HG03378 (cell line): ENCODE measurements around the gene VPS8.
"Not testable (repeated sequence)": the region's sequence is repeated elsewhere in the genome, so short reads cannot be mapped to it uniquely, and the experiment has no call there.

Experiments
- ATAC-seq: cut with Tn5 transposase; IDR thresholded peaks from one replicate; pipeline ENCODE4 v1.9.1; 2021; ENCODE audit warnings: mild to moderate bottlenecking, moderate library complexity; ENCODE audit not compliant: unreplicated experiment

The VPS8 gene

DNA sequence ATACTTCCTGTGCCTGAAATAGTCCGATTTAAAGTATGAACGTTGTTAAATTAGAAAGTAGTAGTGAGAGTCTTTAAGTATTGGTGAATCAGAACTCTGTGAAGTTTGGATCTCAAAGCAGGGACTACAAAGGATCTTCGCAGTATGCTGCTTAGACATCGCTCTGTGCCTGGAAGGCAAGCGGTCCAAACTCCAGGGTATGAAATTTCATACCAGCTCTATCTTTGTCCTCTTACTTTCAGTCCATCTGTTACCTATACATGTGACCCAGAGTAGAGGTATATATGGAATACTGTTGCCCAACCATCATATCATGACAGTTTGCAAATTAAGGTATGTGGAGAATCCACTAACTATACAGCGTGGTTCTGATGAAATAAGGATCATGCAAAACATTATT is 34.5 kb downstream of the VPS8 start:
- ATAC-seq: no peak

DNA sequence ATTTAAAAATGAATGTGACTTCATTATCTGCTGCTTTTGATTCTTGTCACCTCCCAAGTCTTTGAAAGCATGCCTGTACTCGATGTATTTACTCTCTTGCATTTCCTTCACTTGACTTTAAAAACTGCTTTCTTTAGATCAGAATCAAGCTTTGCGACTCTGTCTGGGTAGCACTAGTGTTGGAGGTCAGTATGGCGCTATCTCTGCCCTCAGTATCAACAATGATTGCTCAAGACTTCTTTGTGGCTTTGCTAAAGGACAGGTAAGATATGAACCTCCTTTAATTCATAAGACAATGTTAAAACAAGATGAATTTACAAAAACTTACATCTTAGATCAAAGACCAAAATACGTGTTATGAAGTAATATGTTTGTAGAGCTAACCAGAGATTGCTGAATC is 37.0 kb downstream of the VPS8 start:
- ATAC-seq: no peak

DNA sequence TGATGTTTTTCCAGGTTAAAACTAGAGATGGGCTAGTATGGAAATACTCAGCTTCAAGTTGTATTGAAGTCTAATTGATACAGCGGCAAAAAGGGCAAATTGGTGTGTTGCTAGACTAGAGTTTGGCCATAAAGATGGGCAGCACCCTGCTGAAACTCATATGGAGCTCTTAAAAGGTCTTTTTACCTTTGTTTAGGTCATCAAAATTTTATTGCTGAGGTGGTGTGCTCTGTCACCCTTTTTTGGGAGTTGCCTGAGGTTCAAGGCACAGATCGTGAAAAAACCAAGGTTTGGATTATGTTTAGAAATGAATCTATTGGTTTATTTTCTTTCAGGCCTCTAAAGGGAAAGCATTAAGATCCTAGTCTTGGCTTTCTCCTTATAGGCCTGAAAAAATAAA is 38.2 kb downstream of the VPS8 start:
- ATAC-seq: no peak

DNA sequence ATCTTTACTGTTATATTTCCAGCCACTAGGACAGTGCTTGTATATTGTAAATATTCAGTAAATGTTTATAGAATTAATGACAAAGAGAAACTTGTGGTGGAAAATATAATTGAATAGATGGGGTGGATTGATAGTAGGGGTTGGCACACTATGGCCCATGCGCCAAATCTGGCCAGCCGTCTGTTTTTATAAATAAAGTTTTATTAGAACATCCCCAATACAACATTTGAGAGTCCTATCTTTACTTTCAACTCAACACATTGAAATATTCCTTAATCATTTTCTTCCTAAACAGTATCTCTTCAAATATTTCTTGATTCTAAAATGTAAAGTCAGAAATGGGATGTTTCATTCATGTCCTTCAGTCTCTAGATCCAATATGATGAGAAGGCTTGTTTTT is 45.1 kb downstream of the VPS8 start:
- no peak for ATAC-seq

DNA sequence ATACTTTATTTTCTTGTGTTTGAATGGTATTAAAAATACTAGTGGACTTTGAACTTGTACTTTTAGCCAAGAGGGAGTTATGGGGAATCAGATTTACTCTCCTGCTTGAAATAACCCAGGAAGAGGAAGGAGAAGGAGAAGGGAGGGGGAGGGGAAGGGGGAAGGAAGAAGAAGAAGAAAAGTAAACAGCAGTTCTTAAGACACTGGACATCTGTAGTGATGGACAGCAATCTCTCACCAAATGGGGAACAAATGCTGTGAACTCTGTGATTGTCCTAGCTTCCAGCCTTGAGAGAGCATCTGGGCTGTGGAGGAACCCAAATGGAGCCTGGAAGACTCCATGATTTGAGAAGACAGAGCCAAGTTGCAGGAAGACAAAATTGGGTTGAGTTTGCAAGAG is 52.0 kb downstream of the VPS8 start:
- ATAC-seq: no peak

DNA sequence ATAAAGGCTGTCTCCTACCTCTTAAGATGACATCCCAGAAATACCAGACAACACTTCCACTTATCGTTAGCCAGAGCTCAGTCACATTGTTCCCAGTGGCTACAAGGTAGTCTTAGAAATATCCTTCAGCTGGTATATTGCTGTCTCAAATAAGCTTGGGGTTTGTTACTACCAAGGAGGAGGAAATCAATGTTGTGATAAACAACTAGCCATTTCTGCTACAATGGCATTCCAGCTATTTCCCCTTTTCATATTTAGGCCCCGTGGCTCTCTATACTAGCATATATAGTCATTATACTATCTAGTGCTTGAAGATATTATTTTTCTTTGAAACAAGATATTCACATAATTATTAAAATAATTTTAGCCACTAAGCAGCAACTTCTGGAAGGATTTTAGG is 56.5 kb downstream of the VPS8 start:
- ATAC-seq: no peak

DNA sequence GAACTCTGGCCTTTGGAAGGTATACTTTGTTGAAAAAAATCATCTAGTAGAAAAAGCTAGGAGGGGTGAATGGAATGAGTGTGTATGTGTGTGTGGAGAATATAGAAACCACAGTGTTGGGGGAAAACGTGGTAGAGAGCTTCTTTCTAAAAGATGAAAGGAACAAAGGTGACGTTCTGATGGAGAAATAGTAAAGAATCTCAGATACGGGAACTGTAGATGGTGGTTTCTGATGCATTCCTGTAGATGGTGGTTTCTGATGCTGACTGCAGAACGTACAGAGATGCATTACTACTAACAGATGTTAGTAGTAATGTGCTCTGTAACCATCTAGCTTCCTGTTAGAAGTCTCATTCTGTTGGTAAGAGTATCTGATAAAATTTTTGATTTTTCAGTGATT is 60.2 kb downstream of the VPS8 start:
- ATAC-seq: no peak

DNA sequence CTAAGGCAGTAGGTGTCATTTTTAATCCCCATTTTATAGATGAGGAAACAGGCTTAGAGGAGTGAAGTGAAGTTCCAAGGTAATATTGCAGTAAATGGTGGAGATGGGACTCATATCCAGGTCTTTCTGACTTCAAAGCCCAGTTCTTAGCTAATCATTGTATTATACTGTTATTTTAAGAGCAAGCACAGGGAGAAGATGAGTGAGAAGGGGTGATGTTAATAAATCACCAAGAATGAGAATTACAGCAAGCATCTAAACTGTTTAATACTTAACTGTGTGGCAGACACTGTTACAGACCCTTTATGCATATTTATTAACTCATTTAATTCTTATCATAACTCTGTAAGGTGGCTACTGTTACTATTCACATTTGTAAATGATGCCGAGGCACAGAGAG is 61.2 kb downstream of the VPS8 start:
- ATAC-seq: no peak

DNA sequence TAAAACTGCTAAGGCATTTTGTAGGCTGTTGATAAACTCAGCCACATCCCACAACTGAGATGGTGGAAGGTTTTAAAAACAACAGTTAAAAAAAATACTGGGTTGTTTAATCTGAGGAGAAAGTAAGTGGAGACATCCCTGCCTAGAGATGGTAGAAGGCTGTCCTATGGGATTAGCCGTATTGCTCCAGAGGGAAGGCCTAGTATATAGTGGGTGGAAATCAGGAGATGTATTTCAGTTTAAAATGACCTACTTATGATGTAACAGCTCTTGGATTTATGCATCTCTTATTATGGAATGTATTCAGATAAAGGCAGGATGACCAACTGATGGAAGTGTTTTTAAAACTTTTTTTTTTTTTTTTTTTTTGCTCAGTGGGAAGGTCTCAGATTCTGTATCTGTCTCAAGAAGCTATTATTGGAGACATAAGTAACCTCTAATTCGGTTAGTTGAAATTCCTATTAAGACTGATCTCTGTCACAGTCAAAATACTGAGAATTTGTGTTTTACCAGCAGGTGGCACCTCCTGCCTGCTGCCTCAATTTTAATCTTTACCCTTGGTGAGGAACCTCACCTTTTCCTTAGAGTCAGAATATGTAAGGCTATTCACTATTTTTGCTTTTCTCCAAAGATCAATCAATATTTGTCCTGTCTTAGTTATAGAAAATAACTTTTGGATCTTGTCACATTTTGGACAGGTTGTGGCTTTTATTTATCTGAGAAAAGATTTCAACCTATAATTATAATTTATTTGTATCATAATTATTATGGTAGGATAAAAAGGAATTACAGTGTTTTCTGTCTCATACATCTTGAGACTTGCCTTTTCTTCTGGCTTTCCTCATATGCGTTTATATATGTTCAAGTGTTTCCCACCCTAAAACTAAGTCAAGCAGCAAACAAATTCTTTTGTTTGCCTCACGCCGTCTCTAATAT is 63.0 kb downstream of the VPS8 start:
- ATAC-seq: no peak

DNA sequence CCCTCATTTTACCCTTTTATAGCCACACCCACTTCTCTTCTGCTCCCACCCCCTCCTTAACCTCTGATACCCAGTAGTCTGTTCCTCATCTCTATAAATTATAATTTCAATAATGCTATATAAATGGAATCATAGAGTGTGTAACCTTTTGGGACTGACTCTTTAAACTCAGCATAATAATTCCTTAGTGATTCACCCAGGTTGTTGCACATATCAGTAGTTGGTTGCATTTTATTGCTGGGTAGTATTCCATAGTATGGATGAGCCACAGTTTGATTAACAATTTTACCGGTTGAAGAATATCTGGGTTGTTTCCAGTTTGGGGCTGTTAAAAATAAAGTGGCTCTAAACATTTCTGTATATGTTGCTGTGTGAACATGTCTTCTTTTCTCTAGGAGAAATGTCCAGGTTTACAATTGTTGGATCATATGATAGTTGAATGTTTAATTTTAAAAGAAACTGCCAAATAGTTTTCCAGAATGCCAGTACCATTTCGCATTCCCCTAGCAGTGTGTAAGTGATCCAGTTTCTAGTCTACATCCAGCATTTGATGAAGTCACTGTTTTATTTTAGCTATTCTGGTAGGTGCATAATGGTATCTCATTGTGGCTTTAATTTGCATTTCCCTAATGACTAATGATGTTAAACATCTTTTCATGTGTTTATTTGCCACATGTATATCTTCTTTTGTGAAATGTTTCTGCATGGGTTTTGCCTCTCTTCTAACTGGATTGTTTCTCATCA is 68.5 kb downstream of the VPS8 start:
- ATAC-seq: no peak

DNA sequence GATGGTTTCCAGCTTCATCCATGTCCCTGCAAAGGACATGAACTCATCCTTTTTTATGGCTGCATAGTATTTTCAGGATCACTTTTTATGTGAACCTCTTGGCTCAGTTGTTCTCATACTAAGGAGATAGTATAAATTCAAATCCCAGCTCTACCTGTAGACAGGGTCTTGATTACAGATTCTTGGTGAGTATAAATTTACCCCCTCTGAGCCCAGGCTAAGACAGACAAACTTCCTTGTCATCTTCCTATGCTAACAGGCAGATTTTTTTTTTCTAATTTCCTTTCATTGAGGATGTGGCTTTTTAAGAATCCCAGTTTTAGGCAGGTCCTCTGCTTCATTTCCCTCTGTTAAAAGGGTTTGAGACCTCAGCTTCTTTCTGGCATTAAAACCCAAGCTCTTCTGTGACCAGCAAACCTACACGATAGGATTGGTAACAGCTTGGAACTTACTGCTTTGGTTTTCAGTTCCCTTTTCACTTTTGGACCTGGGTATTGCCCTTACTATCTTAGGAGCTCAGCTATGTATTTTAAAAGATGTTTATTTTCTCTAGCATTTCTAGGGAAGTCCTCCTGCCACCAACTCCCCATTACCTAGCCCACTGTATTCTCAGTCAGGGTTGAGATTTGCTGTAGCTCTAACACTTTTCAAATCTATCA is 72.5 kb downstream of the VPS8 start:
- ATAC-seq: peak; percentile 92

DNA sequence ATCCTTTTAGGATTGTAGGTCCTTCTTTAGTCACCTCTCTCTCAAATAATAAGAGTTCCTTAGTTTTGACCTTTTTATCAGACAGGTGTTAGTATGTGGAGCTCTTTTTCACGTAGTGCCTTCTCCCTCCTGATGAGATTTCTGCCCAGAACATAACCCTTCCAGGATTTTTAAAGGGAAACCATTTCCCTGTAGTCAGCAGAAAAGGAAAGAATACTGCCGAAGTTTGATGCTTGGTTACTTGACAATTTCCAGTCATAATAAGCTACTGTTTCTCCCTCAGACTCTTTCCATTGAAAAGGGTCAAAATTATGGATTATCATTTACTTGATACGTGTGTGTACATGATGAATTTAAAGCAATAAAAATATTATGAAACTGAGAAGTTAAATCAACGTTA is 73.1 kb downstream of the VPS8 start:
- no peak for ATAC-seq

DNA sequence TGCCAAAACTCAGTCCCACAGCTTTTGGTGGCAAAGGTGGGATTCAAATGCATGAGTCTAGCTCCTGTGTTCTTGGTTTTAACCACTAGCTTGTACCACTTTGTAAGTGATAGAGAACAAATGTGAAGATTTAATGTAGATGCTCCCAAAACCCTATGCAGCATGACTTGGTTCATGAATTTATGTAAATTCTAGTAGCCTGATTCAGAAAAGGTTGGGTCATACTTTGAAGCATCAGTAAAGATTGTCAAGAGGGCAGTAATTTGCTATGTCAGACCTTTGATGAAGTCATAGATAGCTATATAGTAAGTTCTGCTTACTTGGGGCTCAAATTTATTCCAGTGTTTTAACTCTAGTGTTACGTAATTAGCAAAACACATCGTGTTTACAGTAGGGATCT is 75.6 kb downstream of the VPS8 start:
- ATAC-seq: no peak

DNA sequence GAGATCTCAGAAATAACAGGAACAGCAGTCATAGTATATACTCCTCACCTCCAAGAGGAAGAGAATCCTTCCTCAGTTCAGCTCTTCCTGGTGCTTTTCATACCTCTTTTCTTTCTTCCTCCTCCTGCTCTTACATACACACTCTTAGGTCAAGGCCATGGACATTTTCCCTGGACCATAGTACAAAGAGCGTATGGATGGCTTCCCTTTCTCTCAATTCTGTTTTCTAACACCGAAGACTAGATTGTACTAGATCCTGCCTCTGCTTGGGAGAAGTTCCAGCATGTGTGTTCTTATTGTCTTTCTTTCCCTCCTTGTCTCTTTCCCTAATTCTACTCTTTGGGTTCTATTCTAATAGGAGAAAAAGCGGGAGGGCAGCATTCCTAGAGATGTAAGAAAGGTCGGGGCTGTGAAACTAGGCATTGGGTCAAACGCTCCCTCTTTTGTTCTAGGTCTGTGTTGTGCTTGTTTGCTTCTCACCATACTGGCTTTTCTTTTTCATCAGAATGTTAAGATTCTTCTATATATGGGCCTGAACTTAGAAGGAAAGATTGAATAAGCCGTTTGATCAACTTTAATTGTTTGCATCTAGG is 77.4 kb downstream of the VPS8 start:
- ATAC-seq: no peak

DNA sequence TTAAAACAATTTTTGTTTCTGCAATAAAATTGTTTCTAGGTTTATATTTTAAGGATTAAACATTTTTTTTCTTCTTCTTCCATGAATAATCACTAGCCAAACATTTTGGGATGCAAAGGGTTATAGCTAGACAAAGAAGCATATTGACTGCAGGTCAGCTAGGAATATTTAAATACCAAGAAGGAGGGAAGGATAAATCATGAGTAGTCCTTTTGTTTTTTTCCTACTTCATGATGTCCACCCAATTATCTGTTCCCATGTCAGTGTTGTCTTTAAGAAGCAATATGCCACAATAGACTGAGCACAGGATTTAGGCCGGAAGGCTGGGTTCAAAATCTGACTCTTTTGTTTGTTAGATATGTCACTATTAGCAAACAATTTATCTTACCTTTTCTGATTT is 82.1 kb downstream of the VPS8 start:
- no peak for ATAC-seq

DNA sequence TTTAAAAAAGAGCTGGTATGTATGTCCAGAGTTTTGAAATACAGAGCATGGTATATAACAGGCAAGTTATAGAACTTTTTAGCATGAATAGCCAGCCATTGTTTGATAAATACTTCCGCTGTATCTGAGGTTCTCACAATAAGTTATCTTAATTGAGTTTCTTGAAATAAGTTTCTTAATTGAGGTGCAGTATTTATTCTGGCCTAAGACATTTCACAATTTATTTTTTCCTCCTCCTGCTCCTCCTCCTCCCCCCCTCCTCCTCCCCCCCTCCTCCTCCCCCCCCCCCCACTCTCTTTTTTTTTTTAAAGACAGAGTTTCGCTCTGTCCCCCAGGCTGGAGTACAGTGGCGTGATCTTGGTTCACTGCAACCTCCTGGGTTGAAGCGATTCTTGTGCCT is 83.4 kb downstream of the VPS8 start:
- ATAC-seq: no peak

DNA sequence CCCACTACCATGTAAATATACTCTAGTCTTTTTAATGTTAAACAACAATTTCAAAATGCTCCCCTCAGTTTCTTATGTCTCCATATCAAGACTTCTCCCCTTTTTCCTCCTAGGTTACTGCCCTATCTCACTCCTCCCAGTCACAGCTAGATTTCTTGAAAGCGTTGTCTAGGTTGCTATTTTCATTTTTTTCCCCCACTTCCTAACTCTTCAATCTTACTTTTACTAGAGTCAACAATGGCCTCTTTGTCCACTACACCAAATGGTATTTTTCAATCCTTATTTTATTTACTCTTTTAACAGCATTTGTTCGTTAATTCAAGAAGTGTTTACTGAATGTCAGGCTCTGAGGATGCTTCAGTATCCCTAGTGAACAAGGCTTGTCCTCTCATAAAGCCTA is 84.4 kb downstream of the VPS8 start:
- ATAC-seq: no peak

DNA sequence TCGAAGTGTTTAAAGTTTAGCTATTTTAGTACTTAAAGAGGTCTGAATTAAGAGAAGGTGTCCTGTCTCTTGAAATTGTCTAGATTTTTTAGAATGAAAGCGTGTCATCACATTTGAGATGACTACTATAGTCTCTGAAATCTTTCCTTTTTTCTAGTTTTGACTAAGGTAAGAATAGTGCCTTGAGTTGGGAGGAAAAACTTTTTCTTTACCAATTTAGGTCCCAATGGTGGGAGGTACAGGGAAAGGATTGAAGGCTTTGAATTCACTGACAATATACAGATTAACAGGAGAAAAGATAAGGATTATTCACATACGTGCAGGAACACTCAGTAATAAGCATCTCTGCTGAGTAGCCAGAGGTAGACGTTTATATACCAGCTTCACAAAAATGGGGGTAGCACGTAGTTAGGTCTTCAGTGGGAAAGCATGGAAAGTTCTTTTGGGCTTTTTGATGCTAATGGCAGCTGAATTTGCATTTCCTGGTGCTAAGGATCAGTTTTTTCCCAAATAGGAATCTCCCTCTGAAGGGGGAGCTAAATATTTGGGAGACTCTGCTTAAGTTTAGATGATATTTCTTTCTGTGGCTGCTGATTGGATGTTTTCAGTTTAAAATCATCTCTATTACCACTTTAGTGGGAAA is 88.1 kb downstream of the VPS8 start:
- no peak for ATAC-seq

DNA sequence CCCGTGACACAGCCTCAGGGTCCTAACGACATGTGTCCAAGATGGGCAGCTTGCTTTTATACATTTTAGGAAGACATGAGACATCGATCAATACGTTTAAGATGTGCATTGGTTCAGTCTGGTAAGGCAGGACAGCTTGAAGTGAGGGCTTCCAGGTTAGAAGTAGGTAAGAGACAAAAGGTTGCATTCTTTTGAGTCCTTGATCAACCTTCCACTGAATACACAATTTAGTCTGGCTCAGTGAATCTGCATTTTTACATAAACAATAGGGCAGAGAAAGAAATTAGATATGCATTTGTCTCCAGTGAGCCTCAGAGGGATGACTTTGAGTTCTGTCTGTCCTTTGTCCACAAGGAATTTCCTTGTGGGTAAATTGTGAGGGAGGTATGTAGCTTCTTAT is 95.1 kb downstream of the VPS8 start:
- ATAC-seq: not testable (repeated sequence)

DNA sequence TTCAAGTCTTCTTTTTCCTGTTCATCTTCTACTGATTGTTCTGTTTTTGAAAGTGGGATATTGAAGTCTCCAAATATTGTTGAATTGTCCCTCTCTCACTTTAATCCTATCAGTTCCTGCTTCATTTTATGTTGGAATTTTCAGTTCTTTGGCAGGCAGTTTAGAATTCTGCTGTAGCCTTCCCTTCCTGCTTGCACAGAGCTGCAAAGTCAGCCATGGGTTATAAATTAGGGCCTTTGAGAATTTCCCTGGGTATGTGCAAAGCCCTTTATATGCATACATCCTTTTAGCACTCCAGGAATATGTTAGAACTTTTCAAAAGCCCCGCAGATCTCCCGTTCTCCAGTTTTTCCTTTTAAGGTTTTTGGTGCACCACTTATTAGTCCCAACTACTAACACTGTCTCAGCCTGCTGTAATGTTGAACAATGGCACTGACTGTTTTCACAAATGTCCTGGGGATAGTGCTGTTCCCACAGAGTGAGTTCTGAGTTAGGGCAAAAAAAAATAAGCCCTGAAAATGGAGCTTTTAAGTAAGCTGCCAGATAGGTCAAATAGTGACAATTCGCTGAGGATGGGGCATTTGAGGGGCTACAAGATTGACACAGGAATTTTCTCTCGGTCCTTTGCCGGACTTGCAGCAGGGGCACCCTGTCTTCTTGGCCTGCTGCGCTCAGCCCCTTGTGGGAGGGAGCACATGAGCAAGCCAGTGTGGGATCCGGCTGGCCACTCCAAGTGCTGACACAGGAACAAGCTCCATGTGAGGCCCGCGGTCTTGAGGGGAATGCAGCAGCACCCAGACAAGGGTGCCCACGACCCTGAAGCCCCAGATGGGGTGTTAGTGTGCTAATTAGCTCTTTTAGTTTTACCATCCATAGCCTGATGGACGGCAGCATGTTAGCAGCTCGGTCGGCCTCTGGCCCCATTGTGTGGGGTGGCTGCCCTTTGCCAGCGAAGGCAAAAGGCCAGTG is 96.0 kb downstream of the VPS8 start:
- ATAC-seq: no peak
